ENCODE results near the gene RNF144B.

Gene RNF144B

GRCh38 chr6:18380158-18380836, 6.9 kb upstream of the RNF144B start:
- H3K9me3 ChIP-seq (ENCODE audit: control insufficient read depth, insufficient read depth, low read length), result no peaks in the 10 kb centered on the region
- H3K36me3 ChIP-seq (ENCODE audit: control insufficient read depth, insufficient read depth, low read length), result no peaks in the 10 kb centered on the region
- peaks cover 3% of the 10 kb centered on the region for H3K4me1 ChIP-seq (ENCODE audit: control insufficient read depth, insufficient read depth, low read length)
- no peak overlapping the region for H3K9ac ChIP-seq (ENCODE audit: low read depth, low read length)
- H3K4me3 ChIP-seq (ENCODE audit: low read depth, low read length), result no peak overlapping the region
- no peaks in the 10 kb centered on the region for H3K27me3 ChIP-seq (ENCODE audit: control insufficient read depth, insufficient read depth, low read length)

- no peak overlapping the region for H3K9ac ChIP-seq (ENCODE audit: low read depth, low read length)
- H3K9me3 ChIP-seq (ENCODE audit: control insufficient read depth, insufficient read depth, low read length), result no peaks in the 10 kb centered on the region
- H3K36me3 ChIP-seq (ENCODE audit: control insufficient read depth, insufficient read depth, low read length), result no peaks in the 10 kb centered on the region
- no peak overlapping the region for H3K4me3 ChIP-seq (ENCODE audit: low read depth, low read length)
- no peaks in the 10 kb centered on the region for H3K27me3 ChIP-seq (ENCODE audit: control insufficient read depth, insufficient read depth, low read length)
- H3K4me1 ChIP-seq (ENCODE audit: control insufficient read depth, insufficient read depth, low read length), result peaks cover 3% of the 10 kb centered on the region
Measured at GRCh38 chr6:18380851-18381250, 6.3 kb upstream of the RNF144B start.

GRCh38 chr6:18383441-18383840, 3.7 kb upstream of the RNF144B start:
- H3K4me1 ChIP-seq (ENCODE audit: control insufficient read depth, insufficient read depth, low read length), result peaks cover 9% of the 10 kb centered on the region
- H3K4me3 ChIP-seq (ENCODE audit: low read depth, low read length), result no peak overlapping the region
- no peak overlapping the region for H3K9ac ChIP-seq (ENCODE audit: low read depth, low read length)

GRCh38 chr6:18384621-18385020, 2.5 kb upstream of the RNF144B start:
- Histone ChIP-seq H3K9me3 (ENCODE audit: control insufficient read depth, insufficient read depth, low read length) (no peaks in the 10 kb centered on the region), H3K4me1 (ENCODE audit: control insufficient read depth, insufficient read depth, low read length) (peaks cover 18% of the 10 kb centered on the region), H3K27me3 (ENCODE audit: control insufficient read depth, insufficient read depth, low read length) (no peaks in the 10 kb centered on the region), H3K9ac (ENCODE audit: low read depth, low read length) (no peak overlapping the region), H3K36me3 (ENCODE audit: control insufficient read depth, insufficient read depth, low read length) (no peaks in the 10 kb centered on the region), H3K4me3 (ENCODE audit: low read depth, low read length) (no peak overlapping the region)

More at GRCh38 chr6:18383441-18383840, 3.7 kb upstream of the RNF144B start:
- no peaks in the 10 kb centered on the region for H3K27me3 ChIP-seq (ENCODE audit: control insufficient read depth, insufficient read depth, low read length)
- no peaks in the 10 kb centered on the region for H3K9me3 ChIP-seq (ENCODE audit: control insufficient read depth, insufficient read depth, low read length)
- no peaks in the 10 kb centered on the region for H3K36me3 ChIP-seq (ENCODE audit: control insufficient read depth, insufficient read depth, low read length)

GRCh38 chr6:18386298-18386976, 713 bp upstream of the RNF144B start:
- H3K9ac ChIP-seq (ENCODE audit: low read depth, low read length), result no peak overlapping the region
- H3K36me3 ChIP-seq (ENCODE audit: control insufficient read depth, insufficient read depth, low read length), result no peaks in the 10 kb centered on the region
- H3K4me1 ChIP-seq (ENCODE audit: control insufficient read depth, insufficient read depth, low read length), result peaks cover 19% of the 10 kb centered on the region
- H3K4me3 ChIP-seq (ENCODE audit: low read depth, low read length), result peak overlapping the region; percentile 84
- no peaks in the 10 kb centered on the region for H3K27me3 ChIP-seq (ENCODE audit: control insufficient read depth, insufficient read depth, low read length)
- H3K9me3 ChIP-seq (ENCODE audit: control insufficient read depth, insufficient read depth, low read length), result no peaks in the 10 kb centered on the region

- Histone ChIP-seq H3K4me1 (ENCODE audit: control insufficient read depth, insufficient read depth, low read length) (peaks cover 19% of the 10 kb centered on the region), H3K27me3 (ENCODE audit: control insufficient read depth, insufficient read depth, low read length) (no peaks in the 10 kb centered on the region), H3K9ac (ENCODE audit: low read depth, low read length) (no peak overlapping the region), H3K4me3 (ENCODE audit: low read depth, low read length) (peak overlapping the region; percentile 84), H3K9me3 (ENCODE audit: control insufficient read depth, insufficient read depth, low read length) (no peaks in the 10 kb centered on the region), H3K36me3 (ENCODE audit: control insufficient read depth, insufficient read depth, low read length) (no peaks in the 10 kb centered on the region)
Measured at GRCh38 chr6:18388271-18388670, 1.1 kb downstream of the RNF144B start.

GRCh38 chr6:18388942-18389341, 1.8 kb downstream of the RNF144B start:
- no peaks in the 10 kb centered on the region for H3K27me3 ChIP-seq (ENCODE audit: control insufficient read depth, insufficient read depth, low read length)
- H3K4me1 ChIP-seq (ENCODE audit: control insufficient read depth, insufficient read depth, low read length), result peaks cover 16% of the 10 kb centered on the region
- no peak overlapping the region for H3K9ac ChIP-seq (ENCODE audit: low read depth, low read length)
- H3K9me3 ChIP-seq (ENCODE audit: control insufficient read depth, insufficient read depth, low read length), result no peaks in the 10 kb centered on the region
- H3K36me3 ChIP-seq (ENCODE audit: control insufficient read depth, insufficient read depth, low read length), result no peaks in the 10 kb centered on the region
- H3K4me3 ChIP-seq (ENCODE audit: low read depth, low read length), result no peak overlapping the region

- H3K9ac ChIP-seq (ENCODE audit: low read depth, low read length), result no peak overlapping the region
- H3K9me3 ChIP-seq (ENCODE audit: control insufficient read depth, insufficient read depth, low read length), result no peaks in the 10 kb centered on the region
- H3K27me3 ChIP-seq (ENCODE audit: control insufficient read depth, insufficient read depth, low read length), result no peaks in the 10 kb centered on the region
- H3K4me3 ChIP-seq (ENCODE audit: low read depth, low read length), result no peak overlapping the region
- H3K36me3 ChIP-seq (ENCODE audit: control insufficient read depth, insufficient read depth, low read length), result no peaks in the 10 kb centered on the region
- H3K4me1 ChIP-seq (ENCODE audit: control insufficient read depth, insufficient read depth, low read length), result peaks cover 16% of the 10 kb centered on the region
Measured at GRCh38 chr6:18389479-18389878, 2.3 kb downstream of the RNF144B start.

GRCh38 chr6:18390476-18390875, 3.3 kb downstream of the RNF144B start:
- Histone ChIP-seq H3K4me1 (ENCODE audit: control insufficient read depth, insufficient read depth, low read length) (peaks cover 24% of the 10 kb centered on the region), H3K27me3 (ENCODE audit: control insufficient read depth, insufficient read depth, low read length) (no peaks in the 10 kb centered on the region), H3K9ac (ENCODE audit: low read depth, low read length) (no peak overlapping the region), H3K4me3 (ENCODE audit: low read depth, low read length) (no peak overlapping the region), H3K36me3 (ENCODE audit: control insufficient read depth, insufficient read depth, low read length) (no peaks in the 10 kb centered on the region), H3K9me3 (ENCODE audit: control insufficient read depth, insufficient read depth, low read length) (no peaks in the 10 kb centered on the region)

GRCh38 chr6:18391023-18391422, 3.9 kb downstream of the RNF144B start:
- no peaks in the 10 kb centered on the region for H3K9me3 ChIP-seq (ENCODE audit: control insufficient read depth, insufficient read depth, low read length)
- no peak overlapping the region for H3K9ac ChIP-seq (ENCODE audit: low read depth, low read length)
- H3K27me3 ChIP-seq (ENCODE audit: control insufficient read depth, insufficient read depth, low read length), result no peaks in the 10 kb centered on the region
- H3K4me1 ChIP-seq (ENCODE audit: control insufficient read depth, insufficient read depth, low read length), result peaks cover 27% of the 10 kb centered on the region
- no peaks in the 10 kb centered on the region for H3K36me3 ChIP-seq (ENCODE audit: control insufficient read depth, insufficient read depth, low read length)
- H3K4me3 ChIP-seq (ENCODE audit: low read depth, low read length), result no peak overlapping the region

GRCh38 chr6:18392346-18392877, 5.3 kb downstream of the RNF144B start:
- no peaks in the 10 kb centered on the region for H3K27me3 ChIP-seq (ENCODE audit: control insufficient read depth, insufficient read depth, low read length)
- no peak overlapping the region for H3K9ac ChIP-seq (ENCODE audit: low read depth, low read length)
- H3K9me3 ChIP-seq (ENCODE audit: control insufficient read depth, insufficient read depth, low read length), result no peaks in the 10 kb centered on the region
- H3K4me3 ChIP-seq (ENCODE audit: low read depth, low read length), result no peak overlapping the region
- peaks cover 27% of the 10 kb centered on the region for H3K4me1 ChIP-seq (ENCODE audit: control insufficient read depth, insufficient read depth, low read length)
- H3K36me3 ChIP-seq (ENCODE audit: control insufficient read depth, insufficient read depth, low read length), result no peaks in the 10 kb centered on the region

GRCh38 chr6:18393698-18394097, 6.5 kb downstream of the RNF144B start:
- Histone ChIP-seq H3K4me3 (ENCODE audit: low read depth, low read length) (no peak overlapping the region), H3K4me1 (ENCODE audit: control insufficient read depth, insufficient read depth, low read length) (peaks cover 19% of the 10 kb centered on the region), H3K36me3 (ENCODE audit: control insufficient read depth, insufficient read depth, low read length) (no peaks in the 10 kb centered on the region), H3K9me3 (ENCODE audit: control insufficient read depth, insufficient read depth, low read length) (no peaks in the 10 kb centered on the region), H3K27me3 (ENCODE audit: control insufficient read depth, insufficient read depth, low read length) (no peaks in the 10 kb centered on the region), H3K9ac (ENCODE audit: low read depth, low read length) (no peak overlapping the region)
